Loucy (cell line): ENCODE data around the gene HK1.

ENCODE experiments used
- CTCF ChIP-seq: fragments of 200-600 bp; sonication (generic); conservative IDR thresholded peaks from 2 replicates; pipeline ENCODE4 v1.5.1; 2014; ENCODE audit warnings: mild to moderate bottlenecking, antibody characterized with exemption, low read length
- EZH2phosphoT487 ChIP-seq: fragments of 200-600 bp; IDR thresholded peaks from 2 replicates; pipeline ENCODE4 v1.6.1; 2018; ENCODE audit warnings: antibody characterized with exemption, mild to moderate bottlenecking, moderate library complexity, borderline replicate concordance

- TF ChIP-seq CTCF, result no peak
- no peak for TF ChIP-seq EZH2phosphoT487
These were observed 84.2 kb downstream of the HK1 start for GRCh38 chr10:69362471-69362954.
